Esophagus muscularis mucosa (tissue), 4 donors: ENCODE results near the gene AMT. TPM values are rescaled to one million over a fixed set of nuclear protein-coding genes. Genes with fewer than 3 reads are reported as not detected.
A peak's percentile ranks its signal among the peaks of the same experiment; 100 is the strongest.
"Not testable (repeated sequence)": the region's sequence is repeated elsewhere in the genome, so short reads cannot be mapped to it uniquely, and the experiment has no call there.

ENCODE experiments used
- DNase-seq: peaks from one replicate; pipeline ENCODE4 v3.0.0-alpha.2; 2017; ENCODE audit errors: extremely low spot score
- H3K27ac ChIP-seq, 4 donors: fragments of 200-600 bp; sonication (generic); replicated peaks in 1 of 4; 1 replicate in 3 of 4; 2 replicates in 1 of 4; pipeline ENCODE4 v1.5.1; 2016 to 2019; ENCODE audit warnings: mild to moderate bottlenecking in 1 of 4
- H3K27me3 ChIP-seq, 4 donors: fragments of 200-600 bp; sonication (generic); one replicate each; pipeline versions ENCODE4 v1.5.1 to v1.6.0; 2016 to 2019
- H3K36me3 ChIP-seq, 4 donors: fragments of 200-600 bp; sonication (generic); one replicate each; pipeline ENCODE4 v1.5.1; 2016 to 2019
- H3K4me1 ChIP-seq, 4 donors: fragments of 200-600 bp; sonication (generic); one replicate each; pipeline ENCODE4 v1.5.1; 2016 to 2019
- H3K4me3 ChIP-seq, 4 donors: fragments of 200-600 bp; sonication (generic); 1 replicate in 2 of 4; 2 replicates in 2 of 4; pipeline ENCODE4 v1.5.1; 2016 to 2019; ENCODE audit warnings: mild to moderate bottlenecking in 4 of 4, moderate library complexity in 1 of 4
- H3K9me3 ChIP-seq, 4 donors: fragments of 200-600 bp; sonication (generic); 1 replicate in 3 of 4; 2 replicates in 1 of 4; pipeline ENCODE4 v1.5.1; 2016 to 2019
- CTCF ChIP-seq, 3 experiments: fragments of 200-600 bp in 2 of 3; fragments of 450-650 bp in 1 of 3; sonication (generic) in 2 of 3; IDR thresholded peaks; one replicate each; pipeline ENCODE4 v1.5.1; 2017 to 2019; ENCODE audit warnings: antibody characterized with exemption in 3 of 3, mild to moderate bottlenecking in 2 of 3, moderate library complexity in 1 of 3
- EP300 ChIP-seq: sonication (generic); formaldehyde crosslinking; IDR thresholded peaks from one replicate; pipeline ENCODE4 v1.6.1; 2017; ENCODE audit warnings: antibody characterized with exemption
- POLR2A ChIP-seq: fragments of 450-650 bp; IDR thresholded peaks from one replicate; pipeline ENCODE4 v1.6.1; 2017; ENCODE audit warnings: antibody characterized with exemption, moderate library complexity, mild to moderate bottlenecking, low read depth
- POLR2AphosphoS5 ChIP-seq, 2 donors: sonication (generic); formaldehyde crosslinking; IDR thresholded peaks; one replicate each; pipeline ENCODE4 v1.6.1; 2017; ENCODE audit warnings: antibody characterized with exemption in 2 of 2
- WGBS: methylation state at CpG from one replicate; pipeline ENCODE4 v1.1.5; 2018; 5-methylcytosine and 5-hydroxymethylcytosine counted together
- intact Hi-C: fragments of 100-400 bp; cut with DNase I; formaldehyde crosslinking; loops from one replicate; pipeline ENCODE4 v1.15.1; 2023
- total RNA-seq, 4 donors: library from RNA; depleted of rRNA; stranded (reverse); fragments of >200 nt; gene quantifications; one replicate each; pipeline versions ENCODE4 v1.1.0 to v1.2.1, GENCODE V29; 2016

Gene AMT
- total RNA-seq, 4 donors from 2014 or later: 1.7 to 5.8 (median 3.8) TPM

- no peak for TF ChIP-seq CTCF (IDR thresholded peaks at IDR 0.05)
- no peak for TF ChIP-seq POLR2A
- no peak for TF ChIP-seq EP300
- no peak for TF ChIP-seq POLR2AphosphoS5 (IDR thresholded peaks at IDR 0.05)
- Histone ChIP-seq H3K27ac (peak overlapping the region in 1 of 4 donors; percentile 3), H3K27me3 (no peaks in the 10 kb centered on the region), H3K4me1 (peaks cover 58 to 95% (median 88%) of the 10 kb centered on the region in 4 donors), H3K4me3 (no peak overlapping the region), H3K9me3 (no peaks in the 10 kb centered on the region), H3K36me3 (peaks cover 0 to 10% (median 6%) of the 10 kb centered on the region in 4 donors)
- 93% methylated on average over 5 of the region's 5 CpGs for WGBS
- intact Hi-C loops: no loop called here
- DNase-seq: no peak
Observed at GRCh38 chr3:49403891-49404290, 18.4 kb downstream of the AMT start.

- no peak for DNase-seq
- 65% methylated on average over 2 of the region's 2 CpGs for WGBS
- peak overlapping the region in 1 of 4 donors; percentile 26 for H3K27ac ChIP-seq
- H3K27me3 ChIP-seq: no peaks in the 10 kb centered on the region
- TF ChIP-seq CTCF (IDR thresholded peaks at IDR 0.05) (no peak), POLR2AphosphoS5 (IDR thresholded peaks at IDR 0.05) (no peak), POLR2A (no peak), EP300 (no peak)
- peaks cover 0 to 11% (median 7%) of the 10 kb centered on the region in 4 donors for H3K36me3 ChIP-seq
- intact Hi-C loops: no loop called here
- no peaks in the 10 kb centered on the region for H3K9me3 ChIP-seq
- peaks cover 68 to 94% (median 89%) of the 10 kb centered on the region in 4 donors for H3K4me1 ChIP-seq
- H3K4me3 ChIP-seq: no peak overlapping the region
Observed at GRCh38 chr3:49401766-49402165, 20.5 kb downstream of the AMT start.

- Histone ChIP-seq H3K27me3 (no peaks in the 10 kb centered on the region), H3K9me3 (no peaks in the 10 kb centered on the region), H3K36me3 (peaks cover 6 to 28% (median 19%) of the 10 kb centered on the region in 4 donors), H3K4me3 (no peak overlapping the region), H3K4me1 (peaks cover 74 to 94% (median 87%) of the 10 kb centered on the region in 4 donors), H3K27ac (peak overlapping the region in 2 of 4 donors; percentile 7 to 19)
- 90% methylated on average over 3 of the region's 3 CpGs for WGBS
- no peak for TF ChIP-seq CTCF (IDR thresholded peaks at IDR 0.05)
- no peak for DNase-seq
- intact Hi-C loops: no loop called here
Observed at GRCh38 chr3:49399461-49399860, 22.8 kb downstream of the AMT start.

GRCh38 chr3:49397470-49397869 is 24.8 kb downstream of the AMT start:
- 49% methylated on average over 4 of the region's 4 CpGs for WGBS
- intact Hi-C loops: no loop called here
- no peak for TF ChIP-seq EP300
- TF ChIP-seq POLR2AphosphoS5 (IDR thresholded peaks at IDR 0.05): peak in 1 of 2 donors; percentile 42
- Histone ChIP-seq H3K9me3 (no peaks in the 10 kb centered on the region), H3K36me3 (peaks cover 6 to 28% (median 14%) of the 10 kb centered on the region in 4 donors), H3K27ac (peak overlapping the region in 3 of 4 donors; percentile 11 to 47 (median 42)), H3K4me3 (no peak overlapping the region), H3K4me1 (peaks cover 85 to 92% (median 86%) of the 10 kb centered on the region in 4 donors), H3K27me3 (no peaks in the 10 kb centered on the region)
- DNase-seq: no peak

- DNase-seq, H3K27ac ChIP-seq, H3K27me3 ChIP-seq, intact Hi-C loops, H3K4me3 ChIP-seq, H3K9me3 ChIP-seq: not testable (repeated sequence)
- 77% methylated on average over 10 of the region's 10 CpGs for WGBS
- peaks cover 63 to 90% (median 78%) of the 10 kb centered on the region in 4 donors for H3K4me1 ChIP-seq
- peaks cover 4 to 14% (median 8%) of the 10 kb centered on the region in 4 donors for H3K36me3 ChIP-seq
Observed at GRCh38 chr3:49391310-49391709, 31.0 kb downstream of the AMT start.

GRCh38 chr3:49389297-49389696 is 33.0 kb downstream of the AMT start:
- Histone ChIP-seq H3K27ac (no peak overlapping the region), H3K4me1 (peaks cover 48 to 91% (median 79%) of the 10 kb centered on the region in 4 donors), H3K9me3 (no peaks in the 10 kb centered on the region), H3K27me3 (no peaks in the 10 kb centered on the region), H3K4me3 (no peak overlapping the region), H3K36me3 (no peaks in the 10 kb centered on the region)
- TF ChIP-seq POLR2AphosphoS5 (IDR thresholded peaks at IDR 0.05) (no peak), EP300 (no peak), POLR2A (no peak), CTCF (IDR thresholded peaks at IDR 0.05) (no peak)
- intact Hi-C loops: no loop called here
- WGBS: 99% methylated on average over 6 of the region's 6 CpGs
- no peak for DNase-seq
